ENCODE results near the gene DNAJC16.

Gene DNAJC16

GRCh38 chr1:15524283-15525049, 2.2 kb upstream of the DNAJC16 start (continued):
- TF ChIP-seq ZNF558 (tag by site-specific recombination; IDR thresholded peaks at IDR 0.05) (no peak), EGR2 (tag by site-specific recombination; IDR thresholded peaks at IDR 0.05; ENCODE audit: low read depth) (peak; percentile 92), ZNF114 (tag by site-specific recombination; IDR thresholded peaks at IDR 0.05) (no peak), GFI1B (tag by site-specific recombination; IDR thresholded peaks at IDR 0.05) (no peak), ZNF548 (tag by site-specific recombination; IDR thresholded peaks at IDR 0.05) (no peak), ZNF48 (tag by site-specific recombination; IDR thresholded peaks at IDR 0.05) (no peak), BCL11A (tag by site-specific recombination; IDR thresholded peaks at IDR 0.05; ENCODE audit: low read depth) (peak; percentile 95), ZNF530 (tag by site-specific recombination; IDR thresholded peaks at IDR 0.05; ENCODE audit: low read depth) (no peak), PRDM1 (tag by site-specific recombination; IDR thresholded peaks at IDR 0.05) (no peak), ZBTB21 (tag by site-specific recombination; IDR thresholded peaks at IDR 0.05) (peak; percentile 95), ZNF248 (tag by site-specific recombination; IDR thresholded peaks at IDR 0.05) (no peak), ZNF423 (tag by site-specific recombination; IDR thresholded peaks at IDR 0.05) (0 out of 2 replicates have a peak, but pooled peaks have one; percentile 16), MEIS1 (CRISPR knock-in tag; IDR thresholded peaks at IDR 0.05; ENCODE audit: borderline replicate concordance) (no peak), ZBTB26 (tag by site-specific recombination; optimal IDR thresholded peaks at IDR 0.05) (peak; percentile 38), ZFHX2 (tag by site-specific recombination; conservative IDR thresholded peaks at IDR 0.05) (peak; percentile 98), SCRT2 (tag by site-specific recombination; IDR thresholded peaks at IDR 0.05) (no peak), ZNF701 (tag by site-specific recombination; IDR thresholded peaks at IDR 0.05) (no peak), KLF17 (tag by site-specific recombination; IDR thresholded peaks at IDR 0.05) (peak; percentile 93; the same call in 1 of the 2 replicates), ZNF133 (tag by site-specific recombination; IDR thresholded peaks at IDR 0.05) (no peak), ZNF426 (tag by site-specific recombination; IDR thresholded peaks at IDR 0.05) (no peak), RBAK (tag by site-specific recombination; IDR thresholded peaks at IDR 0.05) (no peak), ZBTB17 (tag by site-specific recombination; IDR thresholded peaks at IDR 0.05) (no peak), ZNF155 (tag by site-specific recombination; IDR thresholded peaks at IDR 0.05) (no peak), ZNF2 (tag by site-specific recombination; IDR thresholded peaks at IDR 0.05) (no peak), ZNF16 (tag by site-specific recombination; IDR thresholded peaks at IDR 0.05; ENCODE audit: low read depth) (no peak), ZBTB1 (tag by site-specific recombination; IDR thresholded peaks at IDR 0.05) (peak; percentile 96), ZNF768 (tag by site-specific recombination; IDR thresholded peaks at IDR 0.05) (no peak), KLF10 (tag by site-specific recombination; IDR thresholded peaks at IDR 0.05) (peak; percentile 98)
- TF ChIP-seq, protein P1, sequence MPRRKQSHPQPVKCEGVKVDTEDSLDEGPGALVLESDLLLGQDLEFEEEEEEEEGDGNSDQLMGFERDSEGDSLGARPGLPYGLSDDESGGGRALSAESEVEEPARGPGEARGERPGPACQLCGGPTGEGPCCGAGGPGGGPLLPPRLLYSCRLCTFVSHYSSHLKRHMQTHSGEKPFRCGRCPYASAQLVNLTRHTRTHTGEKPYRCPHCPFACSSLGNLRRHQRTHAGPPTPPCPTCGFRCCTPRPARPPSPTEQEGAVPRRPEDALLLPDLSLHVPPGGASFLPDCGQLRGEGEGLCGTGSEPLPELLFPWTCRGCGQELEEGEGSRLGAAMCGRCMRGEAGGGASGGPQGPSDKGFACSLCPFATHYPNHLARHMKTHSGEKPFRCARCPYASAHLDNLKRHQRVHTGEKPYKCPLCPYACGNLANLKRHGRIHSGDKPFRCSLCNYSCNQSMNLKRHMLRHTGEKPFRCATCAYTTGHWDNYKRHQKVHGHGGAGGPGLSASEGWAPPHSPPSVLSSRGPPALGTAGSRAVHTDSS (tag by site-specific recombination; IDR thresholded peaks at IDR 0.05), result no peak
- TF ChIP-seq, protein P2, sequence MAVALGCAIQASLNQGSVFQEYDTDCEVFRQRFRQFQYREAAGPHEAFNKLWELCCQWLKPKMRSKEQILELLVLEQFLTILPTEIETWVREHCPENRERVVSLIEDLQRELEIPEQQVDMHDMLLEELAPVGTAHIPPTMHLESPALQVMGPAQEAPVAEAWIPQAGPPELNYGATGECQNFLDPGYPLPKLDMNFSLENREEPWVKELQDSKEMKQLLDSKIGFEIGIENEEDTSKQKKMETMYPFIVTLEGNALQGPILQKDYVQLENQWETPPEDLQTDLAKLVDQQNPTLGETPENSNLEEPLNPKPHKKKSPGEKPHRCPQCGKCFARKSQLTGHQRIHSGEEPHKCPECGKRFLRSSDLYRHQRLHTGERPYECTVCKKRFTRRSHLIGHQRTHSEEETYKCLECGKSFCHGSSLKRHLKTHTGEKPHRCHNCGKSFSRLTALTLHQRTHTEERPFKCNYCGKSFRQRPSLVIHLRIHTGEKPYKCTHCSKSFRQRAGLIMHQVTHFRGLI (tag by site-specific recombination; IDR thresholded peaks at IDR 0.05), result no peak
- TF ChIP-seq, protein P3, sequence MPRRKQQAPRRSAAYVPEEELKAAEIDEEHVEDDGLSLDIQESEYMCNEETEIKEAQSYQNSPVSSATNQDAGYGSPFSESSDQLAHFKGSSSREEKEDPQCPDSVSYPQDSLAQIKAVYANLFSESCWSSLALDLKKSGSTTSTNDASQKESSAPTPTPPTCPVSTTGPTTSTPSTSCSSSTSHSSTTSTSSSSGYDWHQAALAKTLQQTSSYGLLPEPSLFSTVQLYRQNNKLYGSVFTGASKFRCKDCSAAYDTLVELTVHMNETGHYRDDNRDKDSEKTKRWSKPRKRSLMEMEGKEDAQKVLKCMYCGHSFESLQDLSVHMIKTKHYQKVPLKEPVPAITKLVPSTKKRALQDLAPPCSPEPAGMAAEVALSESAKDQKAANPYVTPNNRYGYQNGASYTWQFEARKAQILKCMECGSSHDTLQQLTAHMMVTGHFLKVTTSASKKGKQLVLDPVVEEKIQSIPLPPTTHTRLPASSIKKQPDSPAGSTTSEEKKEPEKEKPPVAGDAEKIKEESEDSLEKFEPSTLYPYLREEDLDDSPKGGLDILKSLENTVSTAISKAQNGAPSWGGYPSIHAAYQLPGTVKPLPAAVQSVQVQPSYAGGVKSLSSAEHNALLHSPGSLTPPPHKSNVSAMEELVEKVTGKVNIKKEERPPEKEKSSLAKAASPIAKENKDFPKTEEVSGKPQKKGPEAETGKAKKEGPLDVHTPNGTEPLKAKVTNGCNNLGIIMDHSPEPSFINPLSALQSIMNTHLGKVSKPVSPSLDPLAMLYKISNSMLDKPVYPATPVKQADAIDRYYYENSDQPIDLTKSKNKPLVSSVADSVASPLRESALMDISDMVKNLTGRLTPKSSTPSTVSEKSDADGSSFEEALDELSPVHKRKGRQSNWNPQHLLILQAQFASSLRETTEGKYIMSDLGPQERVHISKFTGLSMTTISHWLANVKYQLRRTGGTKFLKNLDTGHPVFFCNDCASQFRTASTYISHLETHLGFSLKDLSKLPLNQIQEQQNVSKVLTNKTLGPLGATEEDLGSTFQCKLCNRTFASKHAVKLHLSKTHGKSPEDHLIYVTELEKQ (tag by site-specific recombination; IDR thresholded peaks at IDR 0.05; ENCODE audit: borderline replicate concordance), result no peak
